ENCODE measurements around the gene PLCH1.

GRCh38 chr3:155602307-155602706, 142.6 kb downstream of the PLCH1 start:
- TF ChIP-seq CTCF (IDR thresholded peaks at IDR 0.05 in 2 of 3, conservative IDR thresholded peaks at IDR 0.05 in 1 of 3; ENCODE audit: control insufficient read depth in 2 of 3, extremely low read depth in 1 of 3, insufficient read depth in 1 of 3, low read depth in 3 of 3, low read length in 3 of 3) (no peak), EZH2 (IDR thresholded peaks at IDR 0.05; ENCODE audit: borderline replicate concordance, control insufficient read depth, low read depth, low read length) (no peak), PAX8 (IDR thresholded peaks at IDR 0.05) (no peak)
